GM23338 (cell line): ENCODE data around the gene SYVN1.

Source experiments
- EZH2 ChIP-seq: fragments of 200-600 bp; sonication (generic); IDR thresholded peaks from one replicate; pipeline ENCODE4 v1.8.0; 2017; ENCODE audit warnings: antibody characterized with exemption, mild to moderate bottlenecking, low read depth; ENCODE audit not compliant: unreplicated experiment
- EZH2phosphoT487 ChIP-seq: fragments of 200-600 bp; sonication (generic); IDR thresholded peaks from one replicate; pipeline ENCODE4 v1.8.1; 2018; ENCODE audit warnings: antibody characterized with exemption; ENCODE audit not compliant: unreplicated experiment
- POLR2AphosphoS5 ChIP-seq: IDR thresholded peaks from 2 replicates; pipeline ENCODE4 v1.6.1; 2016; ENCODE audit warnings: antibody characterized with exemption, low read depth
- REST ChIP-seq: IDR thresholded peaks from one replicate; pipeline ENCODE4 v1.6.1; 2018; ENCODE audit warnings: antibody characterized with exemption; ENCODE audit not compliant: unreplicated experiment
- ZNF114 ChIP-seq: fragments of 250-450 bp; sonication (Bioruptor Pico); IDR thresholded peaks from 2 replicates; pipeline ENCODE4 v1.5.0; 2020; ENCODE audit warnings: mild to moderate bottlenecking, moderate library complexity
- TF ChIP-seq, protein P1 (sequence below), 2 experiments: fragments of 200-600 bp in 1 of 2; sonication (generic) in 1 of 2; conservative IDR thresholded peaks; 2 replicates each; pipeline versions ENCODE4 v1.5.1 to v1.6.1; 2016 to 2017; ENCODE audit warnings: antibody characterized with exemption in 2 of 2, low read depth in 2 of 2, mild to moderate bottlenecking in 2 of 2, moderate library complexity in 1 of 2

DNA sequence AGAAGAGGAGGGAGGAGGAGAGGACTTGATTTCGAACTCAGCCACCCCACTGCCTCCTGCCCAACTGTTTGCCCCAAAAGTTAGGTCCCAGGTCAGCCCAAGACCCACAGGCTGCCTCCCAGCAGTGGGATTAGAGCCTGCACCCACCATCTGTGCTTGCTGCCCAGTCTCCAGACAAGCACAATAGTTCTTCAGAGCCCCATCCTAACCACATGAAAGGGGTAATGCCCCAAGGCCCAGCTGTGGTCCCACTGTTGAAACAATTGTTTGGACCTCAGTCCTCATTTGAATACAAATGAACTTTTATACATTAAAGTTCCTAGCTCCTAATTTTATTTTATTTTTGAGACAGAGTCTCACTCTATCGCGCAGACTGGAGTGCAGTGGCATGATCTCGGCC, 43.7 kb downstream of the SYVN1 start:
- TF ChIP-seq, protein P1, sequence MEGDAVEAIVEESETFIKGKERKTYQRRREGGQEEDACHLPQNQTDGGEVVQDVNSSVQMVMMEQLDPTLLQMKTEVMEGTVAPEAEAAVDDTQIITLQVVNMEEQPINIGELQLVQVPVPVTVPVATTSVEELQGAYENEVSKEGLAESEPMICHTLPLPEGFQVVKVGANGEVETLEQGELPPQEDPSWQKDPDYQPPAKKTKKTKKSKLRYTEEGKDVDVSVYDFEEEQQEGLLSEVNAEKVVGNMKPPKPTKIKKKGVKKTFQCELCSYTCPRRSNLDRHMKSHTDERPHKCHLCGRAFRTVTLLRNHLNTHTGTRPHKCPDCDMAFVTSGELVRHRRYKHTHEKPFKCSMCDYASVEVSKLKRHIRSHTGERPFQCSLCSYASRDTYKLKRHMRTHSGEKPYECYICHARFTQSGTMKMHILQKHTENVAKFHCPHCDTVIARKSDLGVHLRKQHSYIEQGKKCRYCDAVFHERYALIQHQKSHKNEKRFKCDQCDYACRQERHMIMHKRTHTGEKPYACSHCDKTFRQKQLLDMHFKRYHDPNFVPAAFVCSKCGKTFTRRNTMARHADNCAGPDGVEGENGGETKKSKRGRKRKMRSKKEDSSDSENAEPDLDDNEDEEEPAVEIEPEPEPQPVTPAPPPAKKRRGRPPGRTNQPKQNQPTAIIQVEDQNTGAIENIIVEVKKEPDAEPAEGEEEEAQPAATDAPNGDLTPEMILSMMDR (conservative IDR thresholded peaks at IDR 0.05; ENCODE audit: low read depth in 2 of 2): no peak
- TF ChIP-seq EZH2: no peak
- TF ChIP-seq EZH2phosphoT487: no peak
- no peak for TF ChIP-seq ZNF114
- TF ChIP-seq REST: no peak
- TF ChIP-seq POLR2AphosphoS5: no peak
